HG02981 (cell line): ENCODE measurements around the gene METTL1.
"Not testable (repeated sequence)": the region's sequence is repeated elsewhere in the genome, so short reads cannot be mapped to it uniquely, and the experiment has no call there.

Experiments used
- ATAC-seq: cut with Tn5 transposase; IDR thresholded peaks from one replicate; pipeline ENCODE4 v1.9.1; 2021; ENCODE audit warnings: mild to moderate bottlenecking, moderate library complexity; ENCODE audit not compliant: unreplicated experiment

The METTL1 gene

DNA sequence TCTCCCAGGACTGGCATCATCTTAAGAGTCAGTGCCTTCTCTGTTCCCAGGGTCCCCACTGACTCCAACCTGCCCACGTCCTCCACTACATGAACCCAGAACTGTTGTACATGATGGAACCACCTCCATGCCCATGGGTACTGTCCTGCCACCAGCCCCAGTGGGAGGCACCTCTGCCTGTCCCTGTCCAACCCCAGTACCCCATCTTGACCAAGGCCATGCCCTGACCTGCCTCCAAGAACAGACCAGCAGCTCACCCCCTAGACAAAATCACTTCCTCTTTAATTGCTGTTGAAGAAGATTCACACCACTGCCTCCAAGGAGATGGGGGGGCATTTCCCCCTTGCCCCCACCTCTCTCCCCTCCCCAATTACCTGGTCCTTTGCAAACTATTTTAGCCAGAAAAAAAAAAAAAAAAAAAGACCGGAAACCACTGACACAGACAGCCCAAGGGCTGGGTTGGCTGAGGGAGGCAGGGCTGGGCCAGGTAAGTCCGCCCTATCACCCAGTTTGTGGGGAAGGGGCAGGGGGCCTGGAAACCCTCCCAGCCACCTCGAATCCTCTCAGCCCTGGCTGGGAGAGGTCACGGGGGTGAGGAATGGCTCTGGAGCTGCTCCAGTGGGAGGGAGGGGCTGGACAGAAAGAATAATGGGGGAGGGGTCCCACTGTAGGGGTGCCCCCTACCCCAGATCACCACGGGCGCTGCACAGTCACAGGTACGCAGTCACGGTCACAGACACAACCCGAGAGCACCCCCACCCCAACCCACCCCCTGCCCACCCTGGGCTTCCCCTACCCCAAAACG, 46.8 kb downstream of the METTL1 start:
- ATAC-seq: no peak

DNA sequence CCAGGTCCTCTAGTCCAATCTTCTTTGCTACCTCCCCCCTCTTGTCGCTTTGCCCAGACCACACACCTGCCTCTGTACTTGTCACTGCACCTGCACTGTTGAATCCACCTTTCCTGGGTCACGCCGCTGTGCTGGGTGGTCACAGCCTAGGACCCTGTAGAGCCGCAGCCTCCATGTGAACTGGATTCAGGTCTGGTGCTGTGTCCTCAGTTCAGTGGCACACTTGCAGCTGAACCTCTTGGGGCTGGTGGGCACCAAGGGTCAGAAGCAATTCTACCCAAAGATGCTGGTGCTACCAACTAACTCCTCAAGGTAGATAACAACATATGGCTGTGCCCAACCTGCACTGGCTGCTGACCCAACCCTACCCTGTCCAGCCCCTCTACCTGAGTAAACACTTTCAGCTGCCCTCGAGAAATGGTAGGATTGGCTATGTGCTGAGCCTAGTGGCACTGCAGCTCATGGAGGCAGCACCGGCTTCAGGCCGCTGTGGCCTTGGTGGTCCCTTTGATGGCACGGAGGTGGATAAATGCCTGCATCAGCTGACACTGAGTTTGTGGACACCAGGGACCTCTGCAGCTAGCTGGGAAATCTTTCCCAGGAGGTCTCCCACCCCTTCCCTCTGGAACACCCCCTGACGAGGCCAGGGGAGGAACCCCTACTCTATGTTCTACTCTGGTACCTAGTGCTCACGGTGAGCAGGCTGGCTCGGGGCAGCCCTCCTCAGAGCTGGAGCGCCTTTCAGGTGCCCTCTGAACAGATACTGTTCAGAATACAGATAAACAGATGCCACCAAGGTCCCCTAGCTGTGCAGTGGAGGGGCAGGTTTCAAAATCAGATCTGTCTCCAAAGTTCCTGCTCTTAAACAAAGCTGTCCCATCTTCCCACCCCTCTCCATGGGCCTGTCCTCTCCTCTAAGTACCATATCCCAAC, 47.6 kb downstream of the METTL1 start:
- no peak for ATAC-seq

DNA sequence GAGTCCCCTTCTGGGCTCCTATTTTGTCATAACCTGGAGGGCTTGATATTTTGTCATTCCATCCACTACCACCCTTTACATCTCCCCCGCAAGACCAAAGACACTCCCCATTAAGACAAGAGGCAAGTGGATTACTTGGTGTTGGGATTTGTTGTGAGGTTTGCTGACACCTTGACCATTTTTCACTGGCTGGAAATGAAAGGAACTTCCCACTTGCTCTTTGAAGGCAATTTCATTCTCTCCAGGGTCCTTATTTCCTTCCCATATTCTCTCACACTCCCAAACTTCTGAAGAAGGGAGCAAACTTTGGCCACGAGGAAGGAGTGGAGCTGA, 48.3 kb downstream of the METTL1 start:
- ATAC-seq: no peak

DNA sequence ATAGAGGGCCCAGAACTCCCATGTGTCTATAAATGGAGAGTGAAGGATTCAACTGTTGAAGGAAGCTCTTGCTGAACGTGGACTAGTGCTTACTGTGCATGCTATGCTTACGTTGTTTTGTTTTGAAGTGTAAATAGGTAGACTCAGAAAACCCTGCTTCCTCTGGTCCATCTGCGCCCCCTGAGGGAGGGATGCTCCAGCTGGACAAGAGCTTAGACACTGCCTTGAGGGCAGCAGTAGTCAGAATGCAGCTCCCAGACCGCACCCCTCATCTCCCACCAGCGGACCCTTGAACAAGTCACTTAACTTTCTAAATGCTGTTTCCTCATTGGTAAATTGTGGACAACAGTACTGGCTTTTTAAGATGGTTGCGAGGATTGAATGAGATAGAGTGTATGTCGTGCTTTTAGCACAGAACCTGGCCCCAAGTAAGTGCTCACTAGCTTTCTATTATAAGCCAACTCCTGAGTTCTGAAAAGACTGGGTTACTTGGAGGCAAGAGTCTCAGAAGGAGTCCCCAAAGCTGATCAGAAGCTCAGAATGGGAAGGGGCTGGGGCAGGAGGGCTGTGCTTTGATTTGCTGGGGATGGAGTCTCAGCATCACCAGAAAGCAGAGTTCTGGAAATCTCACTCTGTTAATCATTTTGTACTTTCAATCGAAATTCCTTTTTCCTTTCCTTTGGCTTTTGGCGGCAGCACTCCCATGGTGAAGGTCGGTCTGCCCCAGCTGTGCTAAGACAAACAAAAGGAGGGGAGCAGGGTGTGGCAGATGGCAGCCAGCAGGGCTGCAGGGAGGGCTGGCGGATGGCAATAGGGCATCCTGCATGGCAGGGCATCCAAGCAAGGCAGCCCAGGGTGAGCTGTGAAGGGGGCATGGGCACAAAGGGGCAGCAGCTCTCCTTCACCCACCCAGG, 48.9 kb downstream of the METTL1 start:
- no peak for ATAC-seq

DNA sequence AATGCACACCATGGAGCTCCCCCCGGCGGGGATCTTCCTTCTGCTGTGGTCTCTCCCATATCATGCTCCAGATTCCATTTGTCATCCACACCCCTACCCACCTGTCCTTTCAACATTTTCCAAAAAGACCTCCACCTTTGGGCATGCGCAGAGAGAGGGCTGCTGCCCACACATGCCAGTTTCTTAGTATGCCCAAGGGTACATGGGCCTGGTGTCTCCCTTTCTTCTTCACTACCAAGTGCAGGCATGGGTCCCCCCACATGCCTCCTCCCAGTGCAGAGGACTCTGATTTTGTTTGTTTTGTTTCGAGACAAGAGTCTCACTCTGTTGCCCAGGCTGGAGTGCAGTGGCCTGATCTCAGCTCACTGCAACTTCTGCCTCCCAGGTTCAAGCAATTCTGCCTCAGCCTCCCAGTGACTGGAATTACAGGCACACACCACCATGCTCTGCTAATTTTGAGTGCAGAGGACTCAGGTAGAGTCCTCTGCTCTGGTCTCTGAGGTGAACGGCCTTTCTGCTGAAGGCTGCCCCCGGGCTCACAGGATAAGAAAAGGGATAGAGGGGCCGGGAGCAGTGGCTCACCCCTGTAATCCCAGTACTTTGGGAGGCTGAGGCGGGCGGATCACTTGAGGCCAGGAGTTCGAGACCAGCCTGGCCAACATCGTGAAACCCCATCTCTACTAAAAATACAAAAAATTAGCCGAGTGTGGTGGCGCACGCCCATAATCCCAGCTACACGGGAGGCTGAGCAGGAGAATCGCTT, 49.9 kb downstream of the METTL1 start:
- ATAC-seq: not testable (repeated sequence)

DNA sequence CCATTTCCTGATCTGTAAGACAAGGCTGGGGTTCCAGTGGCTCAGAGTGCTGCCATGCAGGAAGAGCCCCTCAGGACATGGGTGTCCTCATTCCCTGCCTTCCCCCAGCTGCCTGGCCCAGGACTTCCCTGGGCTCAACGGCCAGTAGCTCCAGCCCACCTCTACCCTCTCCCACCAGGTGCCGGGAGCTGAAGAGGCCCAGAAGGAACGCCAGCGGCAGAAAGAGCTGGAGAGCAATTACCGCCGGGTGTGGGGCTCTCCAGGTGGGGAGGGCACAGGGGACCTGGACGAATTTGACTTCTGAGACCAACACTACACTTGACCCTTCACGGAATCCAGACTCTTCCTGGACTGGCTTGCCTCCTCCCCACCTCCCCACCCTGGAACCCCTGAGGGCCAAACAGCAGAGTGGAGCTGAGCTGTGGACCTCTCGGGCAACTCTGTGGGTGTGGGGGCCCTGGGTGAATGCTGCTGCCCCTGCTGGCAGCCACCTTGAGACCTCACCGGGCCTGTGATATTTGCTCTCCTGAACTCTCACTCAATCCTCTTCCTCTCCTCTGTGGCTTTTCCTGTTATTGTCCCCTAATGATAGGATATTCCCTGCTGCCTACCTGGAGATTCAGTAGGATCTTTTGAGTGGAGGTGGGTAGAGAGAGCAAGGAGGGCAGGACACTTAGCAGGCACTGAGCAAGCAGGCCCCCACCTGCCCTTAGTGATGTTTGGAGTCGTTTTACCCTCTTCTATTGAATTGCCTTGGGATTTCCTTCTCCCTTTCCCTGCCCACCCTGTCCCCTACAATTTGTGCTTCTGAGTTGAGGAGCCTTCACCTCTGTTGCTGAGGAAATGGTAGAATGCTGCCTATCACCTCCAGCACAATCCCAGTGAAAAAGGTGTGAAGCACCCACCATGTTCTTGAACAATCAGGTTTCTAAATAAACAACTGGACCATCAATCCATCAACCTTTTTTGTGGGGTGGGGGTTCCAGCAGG, 51.0 kb downstream of the METTL1 start:
- no peak for ATAC-seq

DNA sequence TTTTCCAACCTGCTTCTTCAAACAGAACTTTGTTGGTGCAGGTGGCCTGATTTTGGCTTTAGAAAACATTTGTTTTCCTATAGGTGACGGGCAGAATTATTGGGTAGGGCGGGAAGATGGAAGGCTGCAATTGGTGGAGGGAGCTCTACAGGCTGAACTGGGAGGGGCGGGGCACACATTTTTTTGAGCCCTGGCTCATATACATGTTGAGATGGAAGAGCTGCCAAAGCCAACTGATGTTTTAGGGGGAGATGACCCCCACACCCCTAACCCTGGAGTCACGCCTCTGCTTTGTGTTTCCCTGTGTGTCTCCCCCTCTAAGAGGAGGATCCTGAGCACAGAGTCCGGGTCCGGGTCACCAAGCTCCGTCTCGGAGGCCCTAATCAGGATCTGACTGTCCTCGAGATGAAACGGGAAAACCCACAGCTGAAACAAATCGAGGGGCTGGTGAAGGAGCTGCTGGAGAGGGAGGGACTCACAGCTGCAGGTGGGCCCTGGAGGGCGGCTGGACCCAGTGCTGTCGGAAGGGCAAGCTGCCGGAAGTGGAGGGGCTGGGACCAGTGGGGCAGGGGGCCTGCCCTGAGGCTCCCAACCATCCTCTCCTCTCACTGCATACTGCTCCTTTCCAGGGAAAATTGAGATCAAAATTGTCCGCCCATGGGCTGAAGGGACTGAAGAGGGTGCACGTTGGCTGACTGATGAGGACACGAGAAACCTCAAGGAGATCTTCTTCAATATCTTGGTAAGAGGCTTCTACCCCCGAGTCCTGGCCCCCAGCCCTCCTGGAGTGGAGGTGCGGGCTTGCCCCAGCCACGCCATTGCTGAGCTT, 51.9 kb downstream of the METTL1 start:
- ATAC-seq: no peak

DNA sequence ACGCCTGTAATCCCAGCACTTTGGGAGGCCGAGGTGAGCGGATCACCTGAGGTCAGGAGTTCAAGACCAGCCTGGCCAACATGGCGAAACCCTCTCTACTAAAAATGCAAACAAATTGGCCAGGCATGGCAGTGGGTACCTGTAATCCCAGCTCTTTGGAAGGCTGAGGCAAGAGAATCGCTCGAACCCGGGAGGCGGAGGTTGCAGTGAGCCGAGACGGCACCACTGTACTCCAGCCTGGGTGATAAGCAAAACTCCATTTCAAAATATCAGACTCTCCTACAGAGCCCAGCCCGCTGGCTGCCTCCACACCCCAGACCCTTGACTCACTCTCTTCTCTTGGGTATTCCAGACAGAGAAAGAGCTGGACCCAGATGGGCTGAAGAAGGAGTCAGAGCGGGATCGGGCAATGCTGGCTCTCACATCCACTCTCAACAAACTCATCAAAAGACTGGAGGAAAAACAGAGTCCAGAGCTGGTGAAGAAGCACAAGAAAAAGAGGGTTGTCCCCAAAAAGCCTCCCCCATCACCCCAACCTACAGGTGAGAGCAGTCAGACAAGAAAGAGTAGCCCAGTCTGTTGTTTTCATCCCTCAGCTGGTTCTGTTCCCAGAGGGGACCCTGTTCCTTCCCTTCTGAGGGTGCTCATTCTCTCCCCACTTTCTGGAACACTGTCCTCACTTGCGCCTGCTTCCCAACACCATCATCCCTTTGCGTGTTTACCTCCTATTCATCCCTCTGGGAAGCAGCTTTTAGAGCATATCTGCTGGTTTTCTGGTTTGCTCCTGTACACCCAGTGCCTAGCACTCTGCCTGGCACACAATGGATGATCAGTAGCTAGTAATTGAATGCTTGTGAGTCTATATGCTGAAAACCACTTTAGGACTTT, 53.0 kb downstream of the METTL1 start:
- no peak for ATAC-seq
